ENCODE data around the gene PSMB8. TPM values are rescaled to one million over a fixed set of nuclear protein-coding genes. Genes with fewer than 3 reads are reported as not detected.

The PSMB8 gene
- total RNA-seq, 1 donor from 2014 or later = not detected

GRCh38 chr6:32852844-32853540 lies 9.1 kb upstream of the PSMB8 start:
- no peak for TF ChIP-seq CTCF (IDR thresholded peaks at IDR 0.05; ENCODE audit: partially characterized antibody, unreplicated experiment)
- Mint-ChIP-seq H3K27me3 (ENCODE audit: unreplicated experiment) (peaks cover 29% of the 10 kb centered on the region), H3K4me3 (ENCODE audit: unreplicated experiment) (peak overlapping the region; percentile 76), H3K9me3 (ENCODE audit: unreplicated experiment) (peaks cover 12% of the 10 kb centered on the region), H3K36me3 (ENCODE audit: unreplicated experiment) (peaks cover 6% of the 10 kb centered on the region), H3K4me1 (ENCODE audit: low read depth, unreplicated experiment) (no peaks in the 10 kb centered on the region), H3K27ac (ENCODE audit: unreplicated experiment) (no peak overlapping the region)
- peak; percentile 24 for DNase-seq

GRCh38 chr6:32852018-32852843 lies 8.4 kb upstream of the PSMB8 start:
- Mint-ChIP-seq H3K36me3 (ENCODE audit: unreplicated experiment) (peaks cover 6% of the 10 kb centered on the region), H3K27me3 (ENCODE audit: unreplicated experiment) (peaks cover 28% of the 10 kb centered on the region), H3K9me3 (ENCODE audit: unreplicated experiment) (peaks cover 12% of the 10 kb centered on the region), H3K4me1 (ENCODE audit: low read depth, unreplicated experiment) (no peaks in the 10 kb centered on the region), H3K27ac (ENCODE audit: unreplicated experiment) (no peak overlapping the region), H3K4me3 (ENCODE audit: unreplicated experiment) (peak overlapping the region; percentile 76)
- no peak for TF ChIP-seq CTCF (IDR thresholded peaks at IDR 0.05; ENCODE audit: partially characterized antibody, unreplicated experiment)
- no peak for DNase-seq

- Mint-ChIP-seq H3K27me3 (ENCODE audit: unreplicated experiment) (peaks cover 26% of the 10 kb centered on the region), H3K27ac (ENCODE audit: unreplicated experiment) (no peak overlapping the region), H3K4me3 (ENCODE audit: unreplicated experiment) (no peak overlapping the region)
Measured at GRCh38 chr6:32851025-32851424, 7.2 kb upstream of the PSMB8 start.

GRCh38 chr6:32849126-32849525 lies 5.3 kb upstream of the PSMB8 start:
- H3K4me3 Mint-ChIP-seq (ENCODE audit: unreplicated experiment) = no peak overlapping the region
- TF ChIP-seq CTCF (IDR thresholded peaks at IDR 0.05; ENCODE audit: partially characterized antibody, unreplicated experiment) = no peak
- H3K4me1 Mint-ChIP-seq (ENCODE audit: low read depth, unreplicated experiment) = peaks cover 1% of the 10 kb centered on the region
- no peak for DNase-seq
- H3K36me3 Mint-ChIP-seq (ENCODE audit: unreplicated experiment) = peaks cover 6% of the 10 kb centered on the region
- no peak overlapping the region for H3K27ac Mint-ChIP-seq (ENCODE audit: unreplicated experiment)
- peaks cover 9% of the 10 kb centered on the region for H3K9me3 Mint-ChIP-seq (ENCODE audit: unreplicated experiment)
- H3K27me3 Mint-ChIP-seq (ENCODE audit: unreplicated experiment) = peaks cover 24% of the 10 kb centered on the region

More at GRCh38 chr6:32851025-32851424, 7.2 kb upstream of the PSMB8 start:
- H3K4me1 Mint-ChIP-seq (ENCODE audit: low read depth, unreplicated experiment) = no peaks in the 10 kb centered on the region
- H3K9me3 Mint-ChIP-seq (ENCODE audit: unreplicated experiment) = peaks cover 12% of the 10 kb centered on the region
- TF ChIP-seq CTCF (IDR thresholded peaks at IDR 0.05; ENCODE audit: partially characterized antibody, unreplicated experiment) = no peak
- peaks cover 6% of the 10 kb centered on the region for H3K36me3 Mint-ChIP-seq (ENCODE audit: unreplicated experiment)
- DNase-seq = no peak

GRCh38 chr6:32847795-32848194 lies 3.9 kb upstream of the PSMB8 start:
- Mint-ChIP-seq H3K4me1 (ENCODE audit: low read depth, unreplicated experiment) (peaks cover 5% of the 10 kb centered on the region), H3K27me3 (ENCODE audit: unreplicated experiment) (peaks cover 33% of the 10 kb centered on the region), H3K4me3 (ENCODE audit: unreplicated experiment) (no peak overlapping the region), H3K9me3 (ENCODE audit: unreplicated experiment) (peaks cover 12% of the 10 kb centered on the region), H3K27ac (ENCODE audit: unreplicated experiment) (no peak overlapping the region), H3K36me3 (ENCODE audit: unreplicated experiment) (peaks cover 6% of the 10 kb centered on the region)
- no peak for TF ChIP-seq CTCF (IDR thresholded peaks at IDR 0.05; ENCODE audit: partially characterized antibody, unreplicated experiment)
- no peak for DNase-seq
